HEK293 (cell line): ENCODE data around the gene ZNF296.

Source experiments
- CTCF ChIA-PET: fragments of 350-600 bp; formaldehyde crosslinking; extraction: SDS; loops from one replicate; lab custom pipeline; 2021; ENCODE audit warnings: antibody characterized with exemption; lab: Yijun Ruan, JAX
- POLR2A ChIA-PET: fragments of 300-600 bp; formaldehyde crosslinking; extraction: SDS; loops from one replicate; lab custom pipeline; 2020; ENCODE audit warnings: antibody characterized with exemption, inconsistent platforms; lab: Yijun Ruan, JAX
- H3K27ac ChIP-seq: fragments of 200-500 bp; sonication (Bioruptor generic); 2 replicates; pipeline ENCODE4 v1.5.1; 2014; ENCODE audit warnings: low read depth, low read length, control low read depth, inconsistent platforms; ENCODE audit errors: extremely low read depth
- H3K36me3 ChIP-seq, 2 experiments: fragments of 200-500 bp in 1 of 2; sonication (Bioruptor generic) in 1 of 2; 1 replicate in 1 of 2; 2 replicates in 1 of 2; pipeline ENCODE4 v1.5.1; 2014 to 2017; ENCODE audit warnings: inconsistent platforms in 2 of 2, low read length in 2 of 2; ENCODE audit not compliant: control insufficient read depth in 2 of 2, insufficient read depth in 1 of 2
- H3K4me1 ChIP-seq: fragments of 200-500 bp; sonication (Bioruptor generic); 2 replicates; pipeline ENCODE4 v1.5.1; 2014; ENCODE audit warnings: mild to moderate bottlenecking, low read length, inconsistent platforms; ENCODE audit not compliant: control insufficient read depth, insufficient read depth
- H3K4me3 ChIP-seq: 2 replicates; pipeline ENCODE4 v1.5.1; 2011; ENCODE audit warnings: low read depth, mild to moderate bottlenecking, control low read depth, low read length, moderate library complexity
- H3K9me3 ChIP-seq: fragments of 200-500 bp; sonication (Bioruptor generic); 2 replicates; pipeline ENCODE4 v1.5.1; 2014; ENCODE audit warnings: low read depth, low read length, inconsistent platforms; ENCODE audit not compliant: control insufficient read depth, insufficient read depth
- OSR2 ChIP-seq: fragments of 450-650 bp; formaldehyde crosslinking; IDR thresholded peaks from 2 replicates; pipeline ENCODE4 v1.5.1; 2016; ENCODE audit warnings: missing biosample characterization, missing genetic modification characterization
- SALL2 ChIP-seq: fragments of 450-650 bp; formaldehyde crosslinking; IDR thresholded peaks from 2 replicates; pipeline ENCODE4 v1.5.0; 2017; ENCODE audit warnings: missing biosample characterization, mild to moderate bottlenecking, missing genetic modification characterization, borderline replicate concordance
- SP2 ChIP-seq: fragments of 450-650 bp; formaldehyde crosslinking; IDR thresholded peaks from 2 replicates; pipeline ENCODE4 v1.5.1; 2016; ENCODE audit warnings: missing biosample characterization, missing genetic modification characterization
- ZBTB8A ChIP-seq: fragments of 450-650 bp; formaldehyde crosslinking; IDR thresholded peaks from 2 replicates; pipeline ENCODE4 v1.5.1; 2016; ENCODE audit warnings: missing biosample characterization, missing genetic modification characterization
- ZEB2 ChIP-seq: fragments of 450-650 bp; formaldehyde crosslinking; IDR thresholded peaks from 2 replicates; pipeline ENCODE4 v1.5.1; 2016; ENCODE audit warnings: missing biosample characterization, missing genetic modification characterization
- ZNF10 ChIP-seq: fragments of 450-650 bp; formaldehyde crosslinking; IDR thresholded peaks from 2 replicates; pipeline ENCODE4 v1.5.1; 2017; ENCODE audit warnings: missing biosample characterization, missing genetic modification characterization
- ZNF114 ChIP-seq: fragments of 450-650 bp; formaldehyde crosslinking; IDR thresholded peaks from 2 replicates; pipeline ENCODE4 v1.5.0; 2017; ENCODE audit warnings: missing biosample characterization, missing genetic modification characterization
- ZNF140 ChIP-seq: fragments of 450-650 bp; formaldehyde crosslinking; IDR thresholded peaks from 2 replicates; pipeline ENCODE4 v1.5.1; 2016; ENCODE audit warnings: missing biosample characterization, missing genetic modification characterization
- ZNF214 ChIP-seq: fragments of 450-650 bp; formaldehyde crosslinking; IDR thresholded peaks from 2 replicates; pipeline ENCODE4 v1.5.1; 2017; ENCODE audit warnings: missing biosample characterization, mild to moderate bottlenecking, missing genetic modification characterization, borderline replicate concordance
- ZNF23 ChIP-seq: fragments of 450-650 bp; formaldehyde crosslinking; IDR thresholded peaks from 2 replicates; pipeline ENCODE4 v1.5.1; 2016; ENCODE audit warnings: missing biosample characterization, missing genetic modification characterization, borderline replicate concordance
- ZNF391 ChIP-seq: fragments of 450-650 bp; formaldehyde crosslinking; IDR thresholded peaks from 2 replicates; pipeline ENCODE4 v1.5.1; 2016; ENCODE audit warnings: low read depth, missing biosample characterization, missing genetic modification characterization, borderline replicate concordance
- ZNF510 ChIP-seq: fragments of 450-650 bp; formaldehyde crosslinking; IDR thresholded peaks from 2 replicates; pipeline ENCODE4 v1.5.1; 2018; ENCODE audit warnings: mild to moderate bottlenecking, missing genetic modification characterization, missing biosample characterization; ENCODE audit not compliant: insufficient replicate concordance
- ZNF629 ChIP-seq: fragments of 450-650 bp; formaldehyde crosslinking; IDR thresholded peaks from 2 replicates; pipeline ENCODE4 v1.5.1; 2017; ENCODE audit warnings: missing biosample characterization, missing genetic modification characterization
- ZNF777 ChIP-seq: fragments of 450-650 bp; formaldehyde crosslinking; IDR thresholded peaks from 2 replicates; pipeline ENCODE4 v1.5.1; 2017; ENCODE audit warnings: missing biosample characterization, missing genetic modification characterization, borderline replicate concordance
- TF ChIP-seq, protein P1 (sequence below): IDR thresholded peaks from 2 replicates; pipeline ENCODE4 v1.6.1; 2011; ENCODE audit warnings: mild to moderate bottlenecking, low read depth, low read length, borderline replicate concordance
- TF ChIP-seq, protein P2 (sequence below): fragments of 450-650 bp; formaldehyde crosslinking; optimal IDR thresholded peaks from 2 replicates; pipeline ENCODE3; 2016; ENCODE audit warnings: missing biosample characterization, mild to moderate bottlenecking, missing genetic modification characterization
- TF ChIP-seq, protein P3 (sequence below): fragments of 450-650 bp; formaldehyde crosslinking; IDR thresholded peaks from 2 replicates; pipeline ENCODE4 v1.5.1; 2017; ENCODE audit warnings: missing biosample characterization, missing genetic modification characterization
- TF ChIP-seq, protein P4 (sequence below): fragments of 450-650 bp; formaldehyde crosslinking; IDR thresholded peaks from 2 replicates; pipeline ENCODE4 v1.5.1; 2017; ENCODE audit warnings: missing biosample characterization, missing genetic modification characterization
- TF ChIP-seq, protein P5 (sequence below): fragments of 450-650 bp; formaldehyde crosslinking; IDR thresholded peaks from 2 replicates; pipeline ENCODE4 v1.5.1; 2016; ENCODE audit warnings: missing biosample characterization, missing genetic modification characterization
- TF ChIP-seq, protein P6 (sequence below): fragments of 450-650 bp; formaldehyde crosslinking; IDR thresholded peaks from 2 replicates; pipeline ENCODE4 v1.5.1; 2016; ENCODE audit warnings: missing biosample characterization, missing genetic modification characterization

The ZNF296 gene

DNA sequence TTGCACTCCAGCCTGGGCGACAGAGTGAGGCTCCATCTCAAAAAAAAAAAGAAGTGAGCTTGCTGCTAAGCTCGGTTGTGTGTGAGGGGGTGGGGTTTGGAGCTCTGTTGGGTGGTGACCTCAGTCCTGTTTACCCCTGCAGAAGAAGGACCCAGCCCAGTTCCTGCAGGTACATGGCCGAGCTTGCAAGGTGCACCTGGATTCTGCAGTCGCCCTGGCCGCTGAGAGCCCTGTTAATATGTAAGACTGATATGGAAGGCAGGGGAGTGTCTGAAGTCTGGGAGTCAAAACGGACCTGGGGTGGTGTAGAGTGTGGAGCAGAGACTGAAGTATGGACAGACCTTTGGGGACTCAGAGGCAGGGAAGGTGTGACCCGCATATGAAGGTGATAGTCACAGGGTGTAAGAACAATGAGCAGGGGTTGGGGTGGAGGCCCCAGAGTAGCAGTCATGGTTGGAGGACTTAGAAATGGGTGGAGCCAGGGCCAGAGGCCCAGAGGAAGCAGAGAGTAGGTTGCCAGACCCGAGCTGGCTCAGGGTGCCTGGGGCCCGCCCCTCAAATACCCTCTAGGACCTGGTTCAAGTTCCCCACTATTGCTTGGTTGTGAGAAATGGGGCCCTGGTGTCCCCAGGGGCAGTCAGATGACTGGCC is 24.2 kb downstream of the ZNF296 start (continued):
- TF ChIP-seq, protein P1, sequence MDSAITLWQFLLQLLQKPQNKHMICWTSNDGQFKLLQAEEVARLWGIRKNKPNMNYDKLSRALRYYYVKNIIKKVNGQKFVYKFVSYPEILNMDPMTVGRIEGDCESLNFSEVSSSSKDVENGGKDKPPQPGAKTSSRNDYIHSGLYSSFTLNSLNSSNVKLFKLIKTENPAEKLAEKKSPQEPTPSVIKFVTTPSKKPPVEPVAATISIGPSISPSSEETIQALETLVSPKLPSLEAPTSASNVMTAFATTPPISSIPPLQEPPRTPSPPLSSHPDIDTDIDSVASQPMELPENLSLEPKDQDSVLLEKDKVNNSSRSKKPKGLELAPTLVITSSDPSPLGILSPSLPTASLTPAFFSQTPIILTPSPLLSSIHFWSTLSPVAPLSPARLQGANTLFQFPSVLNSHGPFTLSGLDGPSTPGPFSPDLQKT: no peak
- TF ChIP-seq, protein P2, sequence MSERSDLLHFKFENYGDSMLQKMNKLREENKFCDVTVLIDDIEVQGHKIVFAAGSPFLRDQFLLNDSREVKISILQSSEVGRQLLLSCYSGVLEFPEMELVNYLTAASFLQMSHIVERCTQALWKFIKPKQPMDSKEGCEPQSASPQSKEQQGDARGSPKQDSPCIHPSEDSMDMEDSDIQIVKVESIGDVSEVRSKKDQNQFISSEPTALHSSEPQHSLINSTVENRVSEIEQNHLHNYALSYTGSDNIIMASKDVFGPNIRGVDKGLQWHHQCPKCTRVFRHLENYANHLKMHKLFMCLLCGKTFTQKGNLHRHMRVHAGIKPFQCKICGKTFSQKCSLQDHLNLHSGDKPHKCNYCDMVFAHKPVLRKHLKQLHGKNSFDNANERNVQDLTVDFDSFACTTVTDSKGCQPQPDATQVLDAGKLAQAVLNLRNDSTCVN: no peak

DNA sequence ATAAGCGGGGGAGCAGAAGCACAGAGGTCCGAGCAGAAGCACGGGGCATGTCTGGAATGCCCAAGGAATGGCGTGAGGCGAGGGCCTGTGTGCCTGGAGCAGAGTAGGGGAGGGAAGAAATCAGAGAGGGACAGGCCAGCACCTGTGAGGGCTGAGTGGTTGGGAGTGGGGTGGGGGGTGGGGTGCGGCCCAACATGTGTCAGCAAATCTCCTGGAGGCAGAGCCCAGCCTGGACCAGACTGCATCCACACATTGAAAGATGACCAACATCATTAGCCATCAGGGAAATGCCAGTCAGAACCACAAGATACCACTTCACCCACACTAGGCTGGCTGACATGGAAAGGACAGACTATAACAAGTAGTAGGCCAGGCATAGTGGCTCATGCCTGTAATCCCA is 26.2 kb downstream of the ZNF296 start:
- CTCF ChIA-PET: interaction anchor here (1.2 to 2.3 kb wide), 2 partner anchors 10 to 359 kb away, joined by 6 to 20 read pairs; no protein-coding TSS in a partner anchor
- Histone ChIP-seq H3K36me3 (peaks cover 58 to 69% of the 10 kb centered on the region in 2 experiments), H3K4me1 (no peaks in the 10 kb centered on the region), H3K27ac (no peak overlapping the region), H3K9me3 (no peaks in the 10 kb centered on the region), H3K4me3 (no peak overlapping the region)
- POLR2A ChIA-PET: interaction anchor here (0.5 to 4.2 kb wide), 4 partner anchors 11 to 1250 kb away, joined by 3 to 35 read pairs (median 4); partner anchors contain the start of genes CLASRP and ZNF296
- TF ChIP-seq ZEB2 (tag by site-specific recombination) (no peak), ZNF777 (no peak), ZNF10 (no peak), OSR2 (tag by site-specific recombination) (no peak), ZNF510 (tag by site-specific recombination) (no peak), ZNF214 (tag by site-specific recombination) (no peak), ZNF140 (no peak), ZNF629 (tag by site-specific recombination) (no peak), ZBTB8A (tag by site-specific recombination) (no peak), SALL2 (tag by site-specific recombination) (no peak), ZNF23 (no peak), ZNF391 (tag by site-specific recombination) (no peak), ZNF114 (tag by site-specific recombination) (no peak), SP2 (tag by site-specific recombination) (no peak)
- TF ChIP-seq, protein P3, sequence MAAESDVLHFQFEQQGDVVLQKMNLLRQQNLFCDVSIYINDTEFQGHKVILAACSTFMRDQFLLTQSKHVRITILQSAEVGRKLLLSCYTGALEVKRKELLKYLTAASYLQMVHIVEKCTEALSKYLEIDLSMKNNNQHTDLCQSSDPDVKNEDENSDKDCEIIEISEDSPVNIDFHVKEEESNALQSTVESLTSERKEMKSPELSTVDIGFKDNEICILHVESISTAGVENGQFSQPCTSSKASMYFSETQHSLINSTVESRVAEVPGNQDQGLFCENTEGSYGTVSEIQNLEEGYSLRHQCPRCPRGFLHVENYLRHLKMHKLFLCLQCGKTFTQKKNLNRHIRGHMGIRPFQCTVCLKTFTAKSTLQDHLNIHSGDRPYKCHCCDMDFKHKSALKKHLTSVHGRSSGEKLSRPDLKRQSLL (tag by site-specific recombination): no peak
- TF ChIP-seq, protein P4, sequence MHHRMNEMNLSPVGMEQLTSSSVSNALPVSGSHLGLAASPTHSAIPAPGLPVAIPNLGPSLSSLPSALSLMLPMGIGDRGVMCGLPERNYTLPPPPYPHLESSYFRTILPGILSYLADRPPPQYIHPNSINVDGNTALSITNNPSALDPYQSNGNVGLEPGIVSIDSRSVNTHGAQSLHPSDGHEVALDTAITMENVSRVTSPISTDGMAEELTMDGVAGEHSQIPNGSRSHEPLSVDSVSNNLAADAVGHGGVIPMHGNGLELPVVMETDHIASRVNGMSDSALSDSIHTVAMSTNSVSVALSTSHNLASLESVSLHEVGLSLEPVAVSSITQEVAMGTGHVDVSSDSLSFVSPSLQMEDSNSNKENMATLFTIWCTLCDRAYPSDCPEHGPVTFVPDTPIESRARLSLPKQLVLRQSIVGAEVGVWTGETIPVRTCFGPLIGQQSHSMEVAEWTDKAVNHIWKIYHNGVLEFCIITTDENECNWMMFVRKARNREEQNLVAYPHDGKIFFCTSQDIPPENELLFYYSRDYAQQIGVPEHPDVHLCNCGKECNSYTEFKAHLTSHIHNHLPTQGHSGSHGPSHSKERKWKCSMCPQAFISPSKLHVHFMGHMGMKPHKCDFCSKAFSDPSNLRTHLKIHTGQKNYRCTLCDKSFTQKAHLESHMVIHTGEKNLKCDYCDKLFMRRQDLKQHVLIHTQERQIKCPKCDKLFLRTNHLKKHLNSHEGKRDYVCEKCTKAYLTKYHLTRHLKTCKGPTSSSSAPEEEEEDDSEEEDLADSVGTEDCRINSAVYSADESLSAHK: no peak
- TF ChIP-seq, protein P5, sequence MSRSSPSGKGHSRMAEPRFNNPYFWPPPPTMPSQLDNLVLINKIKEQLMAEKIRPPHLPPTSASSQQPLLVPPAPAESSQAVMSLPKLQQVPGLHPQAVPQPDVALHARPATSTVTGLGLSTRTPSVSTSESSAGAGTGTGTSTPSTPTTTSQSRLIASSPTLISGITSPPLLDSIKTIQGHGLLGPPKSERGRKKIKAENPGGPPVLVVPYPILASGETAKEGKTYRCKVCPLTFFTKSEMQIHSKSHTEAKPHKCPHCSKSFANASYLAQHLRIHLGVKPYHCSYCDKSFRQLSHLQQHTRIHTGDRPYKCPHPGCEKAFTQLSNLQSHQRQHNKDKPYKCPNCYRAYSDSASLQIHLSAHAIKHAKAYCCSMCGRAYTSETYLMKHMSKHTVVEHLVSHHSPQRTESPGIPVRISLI (tag by site-specific recombination): no peak
- TF ChIP-seq, protein P6, sequence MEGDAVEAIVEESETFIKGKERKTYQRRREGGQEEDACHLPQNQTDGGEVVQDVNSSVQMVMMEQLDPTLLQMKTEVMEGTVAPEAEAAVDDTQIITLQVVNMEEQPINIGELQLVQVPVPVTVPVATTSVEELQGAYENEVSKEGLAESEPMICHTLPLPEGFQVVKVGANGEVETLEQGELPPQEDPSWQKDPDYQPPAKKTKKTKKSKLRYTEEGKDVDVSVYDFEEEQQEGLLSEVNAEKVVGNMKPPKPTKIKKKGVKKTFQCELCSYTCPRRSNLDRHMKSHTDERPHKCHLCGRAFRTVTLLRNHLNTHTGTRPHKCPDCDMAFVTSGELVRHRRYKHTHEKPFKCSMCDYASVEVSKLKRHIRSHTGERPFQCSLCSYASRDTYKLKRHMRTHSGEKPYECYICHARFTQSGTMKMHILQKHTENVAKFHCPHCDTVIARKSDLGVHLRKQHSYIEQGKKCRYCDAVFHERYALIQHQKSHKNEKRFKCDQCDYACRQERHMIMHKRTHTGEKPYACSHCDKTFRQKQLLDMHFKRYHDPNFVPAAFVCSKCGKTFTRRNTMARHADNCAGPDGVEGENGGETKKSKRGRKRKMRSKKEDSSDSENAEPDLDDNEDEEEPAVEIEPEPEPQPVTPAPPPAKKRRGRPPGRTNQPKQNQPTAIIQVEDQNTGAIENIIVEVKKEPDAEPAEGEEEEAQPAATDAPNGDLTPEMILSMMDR (tag by site-specific recombination): no peak
